ENCODE measurements around the gene TRPV3.

TRPV3 gene

DNA sequence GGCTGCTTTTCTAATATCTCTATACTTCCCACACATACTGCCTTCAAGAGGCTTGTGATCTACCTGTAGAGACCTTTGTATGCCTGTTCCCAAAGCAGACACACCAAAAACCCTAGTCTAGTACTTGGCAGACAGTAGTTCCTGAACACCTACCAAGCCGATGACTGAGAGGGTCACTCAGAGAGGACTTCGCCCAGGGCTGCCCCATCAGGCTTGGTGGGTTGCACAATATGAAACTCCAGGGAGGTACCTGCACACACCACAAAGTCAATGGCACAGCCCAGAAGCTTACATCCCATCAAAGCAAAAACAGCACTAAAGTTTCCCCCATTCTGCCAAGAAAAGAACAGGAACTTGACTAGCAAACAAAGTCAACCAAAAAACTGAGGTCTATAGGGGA is 51.6 kb downstream of the TRPV3 start:
- Histone ChIP-seq H3K9me3 (ENCODE audit: control insufficient read depth, insufficient read depth, low read length) (no peaks in the 10 kb centered on the region), H3K4me3 (ENCODE audit: low read length) (no peak overlapping the region), H3K79me2 (ENCODE audit: control insufficient read depth, low read length) (no peaks in the 10 kb centered on the region), H3F3A (ENCODE audit: control insufficient read depth, insufficient read depth) (no peaks in the 10 kb centered on the region), H3K4me2 (ENCODE audit: low read length) (no peak overlapping the region), H3K36me3 (ENCODE audit: control insufficient read depth, low read length) (no peaks in the 10 kb centered on the region), H4K20me1 (ENCODE audit: control insufficient read depth, insufficient read depth, low read depth, low read length) (no peaks in the 10 kb centered on the region), H3K9me2 (replicated peaks; ENCODE audit: control insufficient read depth, low read length) (no peaks in the 10 kb centered on the region), H3K27ac (ENCODE audit: low read depth, low read length) (no peak overlapping the region), H3K4me1 (ENCODE audit: control insufficient read depth, low read length) (no peaks in the 10 kb centered on the region), H3K27me3 (ENCODE audit: control insufficient read depth, low read length) (0 out of 2 replicates have a peak, but pooled peaks cover 2% of the 10 kb centered on the region)
- TF ChIP-seq, protein P1, sequence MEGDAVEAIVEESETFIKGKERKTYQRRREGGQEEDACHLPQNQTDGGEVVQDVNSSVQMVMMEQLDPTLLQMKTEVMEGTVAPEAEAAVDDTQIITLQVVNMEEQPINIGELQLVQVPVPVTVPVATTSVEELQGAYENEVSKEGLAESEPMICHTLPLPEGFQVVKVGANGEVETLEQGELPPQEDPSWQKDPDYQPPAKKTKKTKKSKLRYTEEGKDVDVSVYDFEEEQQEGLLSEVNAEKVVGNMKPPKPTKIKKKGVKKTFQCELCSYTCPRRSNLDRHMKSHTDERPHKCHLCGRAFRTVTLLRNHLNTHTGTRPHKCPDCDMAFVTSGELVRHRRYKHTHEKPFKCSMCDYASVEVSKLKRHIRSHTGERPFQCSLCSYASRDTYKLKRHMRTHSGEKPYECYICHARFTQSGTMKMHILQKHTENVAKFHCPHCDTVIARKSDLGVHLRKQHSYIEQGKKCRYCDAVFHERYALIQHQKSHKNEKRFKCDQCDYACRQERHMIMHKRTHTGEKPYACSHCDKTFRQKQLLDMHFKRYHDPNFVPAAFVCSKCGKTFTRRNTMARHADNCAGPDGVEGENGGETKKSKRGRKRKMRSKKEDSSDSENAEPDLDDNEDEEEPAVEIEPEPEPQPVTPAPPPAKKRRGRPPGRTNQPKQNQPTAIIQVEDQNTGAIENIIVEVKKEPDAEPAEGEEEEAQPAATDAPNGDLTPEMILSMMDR (IDR thresholded peaks at IDR 0.05; ENCODE audit: low read depth, low read length, poor library complexity, severe bottlenecking) = no peak
- TF ChIP-seq EZH2phosphoT487 (IDR thresholded peaks at IDR 0.05; ENCODE audit: borderline replicate concordance, low read length) = no peak

DNA sequence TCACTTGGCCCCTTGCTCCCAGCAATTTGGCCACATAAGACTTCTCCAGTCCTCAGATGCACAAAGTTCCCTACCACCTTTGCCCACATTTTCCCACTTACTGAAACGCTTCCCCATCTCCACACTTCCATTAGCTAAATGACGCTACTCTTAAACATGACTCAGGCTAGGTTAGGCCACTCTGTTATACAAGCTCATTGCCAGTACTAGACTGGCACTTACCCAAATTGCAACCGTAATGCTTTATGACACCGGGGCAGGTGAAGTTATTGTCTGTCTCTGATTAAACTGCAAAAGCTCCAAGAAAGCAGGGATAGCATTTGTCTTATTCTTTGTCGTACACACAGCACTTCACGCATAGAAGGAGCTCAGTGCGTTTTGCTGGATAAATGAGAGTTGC is 52.6 kb downstream of the TRPV3 start:
- H3K9me3 ChIP-seq (ENCODE audit: control insufficient read depth, insufficient read depth, low read length) = no peaks in the 10 kb centered on the region
- no peak overlapping the region for H3K27ac ChIP-seq (ENCODE audit: low read depth, low read length)
- no peaks in the 10 kb centered on the region for H3K36me3 ChIP-seq (ENCODE audit: control insufficient read depth, low read length)
- no peaks in the 10 kb centered on the region for H4K20me1 ChIP-seq (ENCODE audit: control insufficient read depth, insufficient read depth, low read depth, low read length)
- H3K4me3 ChIP-seq (ENCODE audit: low read length) = no peak overlapping the region
- TF ChIP-seq, protein P1 (IDR thresholded peaks at IDR 0.05; ENCODE audit: low read depth, low read length, poor library complexity, severe bottlenecking) = no peak
- TF ChIP-seq EZH2phosphoT487 (IDR thresholded peaks at IDR 0.05; ENCODE audit: borderline replicate concordance, low read length) = no peak
- H3K27me3 ChIP-seq (ENCODE audit: control insufficient read depth, low read length) = 0 out of 2 replicates have a peak, but pooled peaks cover 3% of the 10 kb centered on the region
- H3K79me2 ChIP-seq (ENCODE audit: control insufficient read depth, low read length) = no peaks in the 10 kb centered on the region
- no peaks in the 10 kb centered on the region for H3F3A ChIP-seq (ENCODE audit: control insufficient read depth, insufficient read depth)
- no peaks in the 10 kb centered on the region for H3K4me1 ChIP-seq (ENCODE audit: control insufficient read depth, low read length)
- no peaks in the 10 kb centered on the region for H3K9me2 ChIP-seq (replicated peaks; ENCODE audit: control insufficient read depth, low read length)
- no peak overlapping the region for H3K4me2 ChIP-seq (ENCODE audit: low read length)

DNA sequence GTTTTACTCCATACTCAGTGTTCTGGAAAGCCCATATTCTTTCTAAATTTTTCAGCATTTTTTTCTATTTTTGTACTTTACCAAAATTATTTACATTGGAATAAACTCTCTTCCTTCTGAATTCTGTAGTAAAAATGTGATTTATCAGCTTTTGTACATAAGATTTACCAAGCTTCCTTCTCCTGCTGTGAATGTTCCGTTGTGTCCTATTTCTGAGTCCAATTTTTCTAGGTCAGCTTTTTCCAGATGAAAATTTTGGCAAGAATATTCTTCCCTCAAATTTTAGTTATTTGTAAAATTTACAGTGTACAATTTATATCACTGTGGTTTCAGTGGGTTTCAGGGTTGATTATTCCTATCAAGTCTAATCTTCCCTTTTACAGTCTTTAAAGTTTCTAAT is 54.3 kb downstream of the TRPV3 start:
- Histone ChIP-seq H3K4me3 (ENCODE audit: low read length) (no peak overlapping the region), H3K4me1 (ENCODE audit: control insufficient read depth, low read length) (no peaks in the 10 kb centered on the region), H3K27ac (ENCODE audit: low read depth, low read length) (no peak overlapping the region), H3K9me2 (replicated peaks; ENCODE audit: control insufficient read depth, low read length) (no peaks in the 10 kb centered on the region), H3K9me3 (ENCODE audit: control insufficient read depth, insufficient read depth, low read length) (no peaks in the 10 kb centered on the region), H3K27me3 (ENCODE audit: control insufficient read depth, low read length) (0 out of 2 replicates have a peak, but pooled peaks cover 3% of the 10 kb centered on the region), H4K20me1 (ENCODE audit: control insufficient read depth, insufficient read depth, low read depth, low read length) (no peaks in the 10 kb centered on the region), H3K36me3 (ENCODE audit: control insufficient read depth, low read length) (no peaks in the 10 kb centered on the region), H3F3A (ENCODE audit: control insufficient read depth, insufficient read depth) (no peaks in the 10 kb centered on the region), H3K4me2 (ENCODE audit: low read length) (no peak overlapping the region), H3K79me2 (ENCODE audit: control insufficient read depth, low read length) (no peaks in the 10 kb centered on the region)
- TF ChIP-seq, protein P1 (IDR thresholded peaks at IDR 0.05; ENCODE audit: low read depth, low read length, poor library complexity, severe bottlenecking) = no peak
- no peak for TF ChIP-seq EZH2phosphoT487 (IDR thresholded peaks at IDR 0.05; ENCODE audit: borderline replicate concordance, low read length)
